ENCODE data around the gene SAG. TPM values are rescaled to one million over a fixed set of nuclear protein-coding genes. Genes with fewer than 3 reads are reported as not detected.

The SAG gene
- total and polyA plus RNA-seq, 2 of the 13 experiments (the other 11 are each of a cell fraction or from before 2014, with no cell fraction given): not detected

- TF ChIP-seq ZNF180 (CRISPR knock-in tag; IDR thresholded peaks at IDR 0.05; ENCODE audit: borderline replicate concordance, low read depth) (no peak), RBAK (CRISPR knock-in tag; IDR thresholded peaks at IDR 0.05) (no peak), PATZ1 (CRISPR knock-in tag; IDR thresholded peaks at IDR 0.05) (0 out of 2 replicates have a peak, but pooled peaks have one; percentile 24), JARID2 (CRISPR knock-in tag; IDR thresholded peaks at IDR 0.05; ENCODE audit: insufficient replicate concordance) (no peak), SNAPC5 (CRISPR knock-in tag; IDR thresholded peaks at IDR 0.05; ENCODE audit: borderline replicate concordance) (no peak), NR1H2 (CRISPR knock-in tag; IDR thresholded peaks at IDR 0.05; ENCODE audit: borderline replicate concordance, low read depth) (no peak), ZMYM2 (CRISPR knock-in tag; IDR thresholded peaks at IDR 0.05) (no peak)
These were observed 16.2 kb downstream of the SAG start (continued) for GRCh38 chr2:233323851-233324250.

GRCh38 chr2:233325256-233325655 is 17.6 kb downstream of the SAG start:
- H3K4me2 ChIP-seq (ENCODE audit: low read depth, low read length): no peak overlapping the region
- H2AFZ ChIP-seq (ENCODE audit: low read length): no peak overlapping the region
- peaks cover 4 to 30% of the 10 kb centered on the region in 2 experiments; a peak in 4 of 5 replicates for H3K27me3 ChIP-seq (ENCODE audit: control insufficient read depth in 1 of 2, insufficient read depth in 2 of 2, low read length in 2 of 2)
- in situ Hi-C loops (cut with HindIII; ENCODE audit: extremely low pct_ligation_motif_present, low pct_unique_long_range_greater_than_20kb): no loop called here
- DNase-seq (ENCODE audit: low spot score) (no peak), FAIRE-seq (no peak), ATAC-seq (no peak)
- POLR2A ChIA-PET: no interaction called here
- H3K27ac ChIP-seq (ENCODE audit: extremely low read length, insufficient read depth, low read length): no peak overlapping the region
- H3K79me2 ChIP-seq (ENCODE audit: insufficient read depth, low read length): no peaks in the 10 kb centered on the region
- no peaks in the 10 kb centered on the region for H4K20me1 ChIP-seq (ENCODE audit: insufficient read depth, low read length)
- WGBS (ENCODE audit: low lambda C conversion rate): 49% methylated on average over 4 of the region's 4 CpGs
- intact Hi-C loops (cut with micrococcal nuclease; ENCODE audit: unreplicated experiment): no loop called here
- CTCF ChIA-PET (ENCODE audit: low intra/inter-chr PET ratio, low total read pairs): no interaction called here
- H3K4me3 ChIP-seq (replicated peaks in 1 of 3; ENCODE audit: insufficient read depth in 1 of 3, low read depth in 2 of 3, low read length in 3 of 3): no peak overlapping the region
- no peaks in the 10 kb centered on the region for H3K9me3 ChIP-seq (ENCODE audit: low read length)
- TF ChIP-seq NCOA5 (CRISPR knock-in tag; IDR thresholded peaks at IDR 0.05) (no peak), RFX1 (IDR thresholded peaks at IDR 0.05) (no peak), ZNF609 (CRISPR knock-in tag; IDR thresholded peaks at IDR 0.05; ENCODE audit: borderline replicate concordance) (no peak), TEAD2 (CRISPR knock-in tag; IDR thresholded peaks at IDR 0.05) (no peak), ZFP36 (IDR thresholded peaks at IDR 0.05; ENCODE audit: borderline replicate concordance, low read depth, low read length, partially characterized antibody) (no peak), ZNF781 (CRISPR knock-in tag; IDR thresholded peaks at IDR 0.05; ENCODE audit: borderline replicate concordance, not compliant biosample characterization) (no peak), SRSF9 (IDR thresholded peaks at IDR 0.05; ENCODE audit: borderline replicate concordance, insufficient read depth, low read depth, low read length, poor library complexity, severe bottlenecking) (no peak)
- no peak overlapping the region for H3K9ac ChIP-seq (ENCODE audit: insufficient read depth, low read depth, low read length)
- no TSS peak for BruUV-seq (replicated peaks)
- peaks cover 13% of the 10 kb centered on the region for H3K4me1 ChIP-seq (ENCODE audit: insufficient read depth, low read length)
- no peaks in the 10 kb centered on the region for H3K36me3 ChIP-seq (replicated peaks in 1 of 2; ENCODE audit: control insufficient read depth in 1 of 2, insufficient read depth in 2 of 2, low read length in 2 of 2)
